Activated B cell treated with CpG ODN at 0.5 μM for 24 hours (primary cell): ENCODE results near the gene TTC8. TPM values are rescaled to one million over a fixed set of nuclear protein-coding genes. Genes with fewer than 3 reads are reported as not detected.

Experiments used
- ATAC-seq: fragments of 200-7000 bp; cut with Tn5 transposase; one replicate; pipeline ENCODE4 v1.10.0; 2021; ENCODE audit warnings: low read depth, mild to moderate bottlenecking, moderate library complexity
- CTCF ChIA-PET: fragments of 350-600 bp; sonication (Branson Sonifier 250); formaldehyde crosslinking; loops from one replicate; lab custom pipeline; 2021; ENCODE audit warnings: antibody characterized with exemption; lab: Charles Lee
- POLR2A ChIA-PET: fragments of 350-600 bp; sonication (Branson Sonifier 250); formaldehyde crosslinking; loops from one replicate; lab custom pipeline; 2021; ENCODE audit warnings: antibody characterized with exemption; lab: Charles Lee
- DNase-seq: peaks from one replicate; pipeline ENCODE4 v3.0.0; 2022
- H3K27ac Mint-ChIP-seq: one replicate; pipeline ENCODE4 v1.8.0; 2020; ENCODE audit warnings: mixed read lengths
- H3K27me3 Mint-ChIP-seq: one replicate; pipeline ENCODE4 v1.8.0; 2021; ENCODE audit warnings: mixed read lengths
- H3K36me3 Mint-ChIP-seq: one replicate; pipeline ENCODE4 v1.8.0; 2021; ENCODE audit warnings: low read depth, mixed read lengths
- H3K4me1 Mint-ChIP-seq: one replicate; pipeline ENCODE4 v1.8.0; 2021; ENCODE audit warnings: mixed read lengths
- H3K4me3 Mint-ChIP-seq: one replicate; pipeline ENCODE4 v1.8.0; 2020; ENCODE audit warnings: mild to moderate bottlenecking, mixed read lengths
- H3K9me3 Mint-ChIP-seq: one replicate; pipeline ENCODE4 v1.8.0; 2020; ENCODE audit warnings: mixed read lengths
- intact Hi-C: fragments of 100-400 bp; cut with micrococcal nuclease; formaldehyde crosslinking; loops from one replicate; pipeline ENCODE4 v1.15.1; 2024
- total RNA-seq: library from RNA; stranded (reverse); gene quantifications from 2 replicates; pipeline ENCODE4 v1.2.3, GENCODE V29; 2022
- TF ChIP-seq, protein P1 (sequence below): fragments of 200-600 bp; IDR thresholded peaks from one replicate; pipeline ENCODE4 v1.8.0; 2022; ENCODE audit warnings: antibody characterized with exemption, mild to moderate bottlenecking

The TTC8 gene
- total RNA-seq, 1 donor from 2014 or later = 4.8 TPM

DNA sequence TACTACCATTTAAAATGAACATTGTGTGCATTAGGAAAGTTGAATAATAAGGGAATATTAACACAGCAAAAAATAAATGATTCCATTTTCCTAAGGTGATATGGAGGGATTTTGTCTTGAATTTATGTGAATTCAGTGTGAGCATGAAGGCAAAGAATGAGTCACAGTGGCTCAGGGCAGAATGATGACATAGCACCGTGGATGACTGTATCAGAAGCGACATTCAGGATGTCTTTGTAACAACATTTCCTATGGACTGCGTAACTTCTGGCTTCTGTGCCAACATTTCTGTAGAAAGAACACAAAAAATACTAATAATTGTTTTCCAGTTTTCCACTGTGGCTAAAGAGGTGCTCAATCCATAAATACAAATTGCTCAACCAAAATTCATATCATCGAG lies 54.6 kb downstream of the TTC8 start:
- TF ChIP-seq, protein P1, sequence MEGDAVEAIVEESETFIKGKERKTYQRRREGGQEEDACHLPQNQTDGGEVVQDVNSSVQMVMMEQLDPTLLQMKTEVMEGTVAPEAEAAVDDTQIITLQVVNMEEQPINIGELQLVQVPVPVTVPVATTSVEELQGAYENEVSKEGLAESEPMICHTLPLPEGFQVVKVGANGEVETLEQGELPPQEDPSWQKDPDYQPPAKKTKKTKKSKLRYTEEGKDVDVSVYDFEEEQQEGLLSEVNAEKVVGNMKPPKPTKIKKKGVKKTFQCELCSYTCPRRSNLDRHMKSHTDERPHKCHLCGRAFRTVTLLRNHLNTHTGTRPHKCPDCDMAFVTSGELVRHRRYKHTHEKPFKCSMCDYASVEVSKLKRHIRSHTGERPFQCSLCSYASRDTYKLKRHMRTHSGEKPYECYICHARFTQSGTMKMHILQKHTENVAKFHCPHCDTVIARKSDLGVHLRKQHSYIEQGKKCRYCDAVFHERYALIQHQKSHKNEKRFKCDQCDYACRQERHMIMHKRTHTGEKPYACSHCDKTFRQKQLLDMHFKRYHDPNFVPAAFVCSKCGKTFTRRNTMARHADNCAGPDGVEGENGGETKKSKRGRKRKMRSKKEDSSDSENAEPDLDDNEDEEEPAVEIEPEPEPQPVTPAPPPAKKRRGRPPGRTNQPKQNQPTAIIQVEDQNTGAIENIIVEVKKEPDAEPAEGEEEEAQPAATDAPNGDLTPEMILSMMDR = no peak
- POLR2A ChIA-PET = no interaction called here
- Mint-ChIP-seq H3K4me1 (no peaks in the 10 kb centered on the region), H3K27ac (no peak overlapping the region), H3K27me3 (no peaks in the 10 kb centered on the region), H3K36me3 (peaks cover 10% of the 10 kb centered on the region), H3K9me3 (peaks cover 23% of the 10 kb centered on the region), H3K4me3 (no peak overlapping the region)
- no peak for ATAC-seq
- no peak for DNase-seq
- CTCF ChIA-PET = interaction anchor here (0.9 to 1.3 kb wide), 2 partner anchors 11 to 211 kb away, joined by 3 read pairs; no protein-coding TSS in a partner anchor
- intact Hi-C loops = no loop called here

- no peak for ATAC-seq
- no peak overlapping the region for H3K4me3 Mint-ChIP-seq
- H3K36me3 Mint-ChIP-seq = peaks cover 10% of the 10 kb centered on the region
- intact Hi-C loops = no loop called here
- DNase-seq = no peak
- H3K9me3 Mint-ChIP-seq = peaks cover 28% of the 10 kb centered on the region
- H3K27ac Mint-ChIP-seq = no peak overlapping the region
- TF ChIP-seq, protein P1 = no peak
- ChIA-PET POLR2A (no interaction called here), CTCF (no interaction called here)
- no peaks in the 10 kb centered on the region for H3K4me1 Mint-ChIP-seq
- H3K27me3 Mint-ChIP-seq = peaks cover 8% of the 10 kb centered on the region
These were observed 57.8 kb downstream of the TTC8 start for GRCh38 chr14:88882236-88882635.

DNA sequence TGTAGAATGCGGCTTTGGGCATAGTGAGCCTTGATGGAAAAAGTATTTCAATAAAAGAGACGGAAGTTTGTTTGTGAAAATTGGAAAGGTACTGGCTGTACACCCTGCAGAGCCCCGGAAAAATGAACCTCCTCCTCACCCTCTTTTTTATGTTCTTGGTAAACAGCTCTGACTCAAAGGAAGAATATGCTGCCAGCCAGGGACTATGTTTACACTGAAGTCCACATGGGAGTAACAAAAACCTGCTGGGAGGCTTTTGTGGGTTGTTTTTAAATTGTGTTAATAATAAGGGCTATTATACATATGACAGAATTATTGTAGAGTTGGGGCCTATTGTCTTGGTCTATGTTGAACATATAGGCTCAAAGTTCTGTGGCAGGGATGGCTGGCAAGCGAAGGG lies 70.7 kb downstream of the TTC8 start:
- Mint-ChIP-seq H3K27me3 (peaks cover 6% of the 10 kb centered on the region), H3K27ac (no peak overlapping the region), H3K9me3 (no peaks in the 10 kb centered on the region), H3K4me3 (no peak overlapping the region), H3K36me3 (no peaks in the 10 kb centered on the region), H3K4me1 (no peaks in the 10 kb centered on the region)
- DNase-seq (no peak), ATAC-seq (no peak)
- TF ChIP-seq, protein P1 = no peak
- ChIA-PET CTCF (no interaction called here), POLR2A (no interaction called here)
- intact Hi-C loops = no loop called here

GRCh38 chr14:88901189-88901588 lies 76.7 kb downstream of the TTC8 start:
- Mint-ChIP-seq H3K36me3 (no peaks in the 10 kb centered on the region), H3K4me3 (no peak overlapping the region), H3K9me3 (peaks cover 2% of the 10 kb centered on the region), H3K4me1 (no peaks in the 10 kb centered on the region), H3K27ac (no peak overlapping the region), H3K27me3 (peaks cover 10% of the 10 kb centered on the region)
- TF ChIP-seq, protein P1 = no peak
- ATAC-seq (no peak), DNase-seq (no peak)
- ChIA-PET POLR2A (no interaction called here), CTCF (no interaction called here)
- intact Hi-C loops = no loop called here

DNA sequence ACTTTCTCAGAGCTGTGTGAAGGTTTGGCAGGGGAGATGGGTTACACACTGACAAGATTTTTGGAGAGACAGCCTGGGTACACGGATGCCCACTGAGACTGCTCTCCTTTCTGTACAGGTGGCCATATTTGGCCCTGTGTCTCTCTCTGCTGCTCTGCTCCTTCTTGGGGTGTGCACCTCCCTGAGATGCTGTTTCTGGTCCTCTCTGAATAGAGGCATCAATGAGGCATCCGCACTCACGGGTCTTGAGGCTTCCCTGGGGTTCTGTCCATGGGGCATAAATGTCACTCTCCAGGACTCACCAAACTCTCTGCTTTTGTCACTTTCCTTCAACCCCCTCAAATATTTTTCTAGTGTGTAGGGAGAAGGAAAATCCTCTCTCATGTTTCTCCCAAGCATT lies 77.5 kb downstream of the TTC8 start:
- DNase-seq (no peak), ATAC-seq (no peak)
- no peaks in the 10 kb centered on the region for H3K36me3 Mint-ChIP-seq
- ChIA-PET CTCF (no interaction called here), POLR2A (no interaction called here)
- no peak overlapping the region for H3K27ac Mint-ChIP-seq
- no peaks in the 10 kb centered on the region for H3K4me1 Mint-ChIP-seq
- H3K27me3 Mint-ChIP-seq = peaks cover 10% of the 10 kb centered on the region
- intact Hi-C loops = no loop called here
- TF ChIP-seq, protein P1 = no peak
- H3K4me3 Mint-ChIP-seq = no peak overlapping the region
- peaks cover 5% of the 10 kb centered on the region for H3K9me3 Mint-ChIP-seq
